ENCODE data around the gene NID1. TPM values are rescaled to one million over a fixed set of nuclear protein-coding genes. Genes with fewer than 3 reads are reported as not detected.
A peak's percentile ranks its signal among the peaks of the same experiment; 100 is the strongest.

The NID1 gene
- total and polyA plus RNA-seq, 2 donors (not counting 3 experiments of a cell fraction or from before 2014, with no cell fraction given), result 87.0 to 109 TPM

DNA sequence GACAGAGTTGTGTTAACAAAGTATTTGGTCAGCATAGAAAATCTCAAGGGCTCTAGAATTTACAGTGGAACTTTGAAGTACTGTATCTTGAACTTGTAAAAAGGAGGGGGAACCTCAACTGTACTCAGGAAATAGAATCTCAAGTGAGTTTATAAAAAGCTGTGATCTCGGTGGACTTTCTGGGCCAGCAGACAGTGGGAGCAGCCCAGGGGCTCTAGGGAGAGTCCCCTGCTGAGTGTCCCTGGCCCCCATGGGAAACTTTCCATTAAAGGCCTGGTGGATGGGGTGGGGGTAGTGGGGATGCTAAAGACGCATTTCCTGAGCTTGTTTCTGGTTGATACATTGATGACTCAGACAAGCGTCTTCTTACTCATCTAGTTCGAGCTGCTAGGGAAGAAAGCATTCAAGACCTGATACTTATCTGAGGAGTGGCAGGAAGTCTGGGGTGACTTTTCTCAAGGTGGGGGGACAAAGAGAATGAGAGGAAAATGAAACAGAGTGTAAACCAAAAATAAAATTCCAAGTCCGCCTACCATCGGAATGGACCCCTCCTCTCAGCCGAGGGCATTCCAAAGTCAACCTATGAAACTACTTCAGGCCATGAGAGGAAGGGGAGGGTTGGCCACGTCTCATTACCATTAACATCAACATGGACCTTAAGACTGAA, 65.5 kb downstream of the NID1 start:
- Histone ChIP-seq H3K9me1 (replicated peaks; ENCODE audit: control insufficient read depth, extremely low read depth, insufficient read depth, low read length) (no peaks in the 10 kb centered on the region), H3K9ac (replicated peaks; ENCODE audit: extremely low read depth, insufficient read depth, low read length) (peak overlapping the region; percentile 52), H3K27me3 (ENCODE audit: control insufficient read depth in 2 of 2, insufficient read depth in 2 of 2, low read length in 2 of 2) (no peaks in the 10 kb centered on the region), H2AFZ (ENCODE audit: low read depth, low read length) (peak overlapping the region; percentile 39), H3K9me3 (replicated peaks; ENCODE audit: control insufficient read depth, insufficient read depth, low read length) (no peaks in the 10 kb centered on the region), H3K27ac (ENCODE audit: insufficient read depth, low read depth, low read length) (peak overlapping the region; percentile 89), H3K36me3 (ENCODE audit: control insufficient read depth in 2 of 2, extremely low read depth in 1 of 2, insufficient read depth in 2 of 2, low read length in 2 of 2) (peaks cover 0 to 2% of the 10 kb centered on the region in 2 experiments), H4K20me1 (replicated peaks; ENCODE audit: control insufficient read depth, extremely low read depth, insufficient read depth, low read length) (no peaks in the 10 kb centered on the region), H3K4me1 (ENCODE audit: control insufficient read depth, extremely low read depth, insufficient read depth, low read length) (peaks cover 38% of the 10 kb centered on the region), H3K4me2 (ENCODE audit: insufficient read depth, low read length) (peak overlapping the region; percentile 20), H3K79me2 (ENCODE audit: control insufficient read depth, insufficient read depth, low read length) (no peaks in the 10 kb centered on the region), H3K4me3 (replicated peaks in 1 of 3; ENCODE audit: insufficient read depth in 1 of 3, low read depth in 1 of 3, low read length in 3 of 3) (no peak overlapping the region)
- ChIA-PET CTCF (interaction anchor here (0.6 to 2.0 kb wide), 4 partner anchors 12 to 215 kb away, joined by 3 to 21 read pairs (median 5); no protein-coding TSS in a partner anchor), POLR2A (no interaction called here)
- peak; percentile 89 for FAIRE-seq
- peak; percentile 95 for DNase-seq (ENCODE audit: low read depth, low spot score)
- BruUV-seq (replicated peaks), result TSS peak; percentile 66
- no peak for TF ChIP-seq MYC (IDR thresholded peaks at IDR 0.05; ENCODE audit: low read depth, low read length)
- TF ChIP-seq GATA2 (IDR thresholded peaks at IDR 0.05; ENCODE audit: insufficient read depth, insufficient read length, low read depth, low read length), result peak; percentile 99
- TF ChIP-seq JUN (IDR thresholded peaks at IDR 0.05; ENCODE audit: borderline replicate concordance, insufficient read depth, insufficient read length, low read depth), result peak; percentile 99
- TF ChIP-seq, protein P1, sequence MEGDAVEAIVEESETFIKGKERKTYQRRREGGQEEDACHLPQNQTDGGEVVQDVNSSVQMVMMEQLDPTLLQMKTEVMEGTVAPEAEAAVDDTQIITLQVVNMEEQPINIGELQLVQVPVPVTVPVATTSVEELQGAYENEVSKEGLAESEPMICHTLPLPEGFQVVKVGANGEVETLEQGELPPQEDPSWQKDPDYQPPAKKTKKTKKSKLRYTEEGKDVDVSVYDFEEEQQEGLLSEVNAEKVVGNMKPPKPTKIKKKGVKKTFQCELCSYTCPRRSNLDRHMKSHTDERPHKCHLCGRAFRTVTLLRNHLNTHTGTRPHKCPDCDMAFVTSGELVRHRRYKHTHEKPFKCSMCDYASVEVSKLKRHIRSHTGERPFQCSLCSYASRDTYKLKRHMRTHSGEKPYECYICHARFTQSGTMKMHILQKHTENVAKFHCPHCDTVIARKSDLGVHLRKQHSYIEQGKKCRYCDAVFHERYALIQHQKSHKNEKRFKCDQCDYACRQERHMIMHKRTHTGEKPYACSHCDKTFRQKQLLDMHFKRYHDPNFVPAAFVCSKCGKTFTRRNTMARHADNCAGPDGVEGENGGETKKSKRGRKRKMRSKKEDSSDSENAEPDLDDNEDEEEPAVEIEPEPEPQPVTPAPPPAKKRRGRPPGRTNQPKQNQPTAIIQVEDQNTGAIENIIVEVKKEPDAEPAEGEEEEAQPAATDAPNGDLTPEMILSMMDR (IDR thresholded peaks at IDR 0.05; ENCODE audit: extremely low read depth in 1 of 2, insufficient read depth in 1 of 2, low read depth in 1 of 2, low read length in 2 of 2), result no peak
- peak; percentile 98 for TF ChIP-seq FOS (IDR thresholded peaks at IDR 0.05; ENCODE audit: borderline replicate concordance, insufficient read depth, low read length)
- TF ChIP-seq EZH2 (IDR thresholded peaks at IDR 0.05; ENCODE audit: borderline replicate concordance, low read depth, low read length, severe bottlenecking), result no peak
- TF ChIP-seq POLR2A (IDR thresholded peaks at IDR 0.05; ENCODE audit: low read depth, low read length), result peak; percentile 40
- TF ChIP-seq POLR2AphosphoS5 (IDR thresholded peaks at IDR 0.05; ENCODE audit: insufficient read depth, low read depth, low read length), result peak; percentile 60
- TF ChIP-seq, protein P2, sequence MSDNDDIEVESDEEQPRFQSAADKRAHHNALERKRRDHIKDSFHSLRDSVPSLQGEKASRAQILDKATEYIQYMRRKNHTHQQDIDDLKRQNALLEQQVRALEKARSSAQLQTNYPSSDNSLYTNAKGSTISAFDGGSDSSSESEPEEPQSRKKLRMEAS (IDR thresholded peaks at IDR 0.05; ENCODE audit: insufficient read depth, insufficient read length), result no peak
- dilution Hi-C loops (cut with MboI; ENCODE audit: extremely low pct_ligation_motif_present, low sequenced_read_pairs), result no loop called here
- intact Hi-C loops (cut with micrococcal nuclease), result loop anchor here (1.0 kb wide), 4 partner anchors 11 to 65 kb away; no protein-coding TSS in a partner anchor

All from endothelial cell of umbilical vein (primary cell).